ENCODE data around the gene ARHGAP35.
A peak's percentile ranks its signal among the peaks of the same experiment; 100 is the strongest.
"Not testable (repeated sequence)": the region's sequence is repeated elsewhere in the genome, so short reads cannot be mapped to it uniquely, and the experiment has no call there.

Gene ARHGAP35

GRCh38 chr19:46845959-46846459 is 14.8 kb upstream of the ARHGAP35 start:
- DNase-seq = no peak

DNA sequence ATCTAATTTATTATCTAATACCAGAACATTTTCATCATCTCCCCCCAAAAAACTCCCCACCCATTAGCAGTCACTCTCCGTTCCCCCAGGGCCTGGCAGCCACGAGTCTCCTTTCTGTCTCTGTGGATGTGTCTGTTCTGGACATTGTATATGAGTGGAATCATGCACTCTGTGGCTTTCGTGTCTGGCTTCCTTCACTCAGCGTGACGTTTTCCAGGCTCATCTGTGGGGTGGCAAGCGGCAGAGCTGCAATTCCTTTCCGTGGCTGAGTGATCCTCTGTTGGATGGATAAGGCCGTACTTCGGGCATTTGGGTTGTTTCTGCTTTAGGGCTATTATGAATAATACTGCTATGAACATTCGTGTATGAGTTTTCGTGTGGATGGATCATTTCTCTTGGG is 13.3 kb upstream of the ARHGAP35 start:
- no peak for DNase-seq

DNA sequence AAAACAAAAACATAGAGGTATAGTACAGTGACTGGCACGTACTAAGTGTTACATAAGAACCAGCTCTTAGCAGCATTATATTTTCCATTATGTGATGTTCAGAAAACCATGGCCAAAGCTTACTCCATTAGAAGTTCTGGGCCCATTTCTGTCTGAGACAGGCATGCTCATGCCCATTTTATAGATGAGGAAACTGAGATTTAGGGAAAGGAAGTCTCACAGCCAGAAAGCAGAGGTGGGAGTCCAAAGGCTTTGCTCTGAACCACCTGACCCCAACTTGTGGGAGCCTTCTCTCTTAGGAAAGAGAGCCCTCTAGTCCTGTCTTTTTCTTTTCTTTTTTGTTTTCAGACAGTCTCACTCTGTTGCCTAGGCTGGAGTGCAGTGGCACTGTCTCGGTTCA is 12.4 kb upstream of the ARHGAP35 start:
- no peak for DNase-seq

- DNase-seq = no peak
Observed at GRCh38 chr19:46849610-46850009, 11.2 kb upstream of the ARHGAP35 start.

DNA sequence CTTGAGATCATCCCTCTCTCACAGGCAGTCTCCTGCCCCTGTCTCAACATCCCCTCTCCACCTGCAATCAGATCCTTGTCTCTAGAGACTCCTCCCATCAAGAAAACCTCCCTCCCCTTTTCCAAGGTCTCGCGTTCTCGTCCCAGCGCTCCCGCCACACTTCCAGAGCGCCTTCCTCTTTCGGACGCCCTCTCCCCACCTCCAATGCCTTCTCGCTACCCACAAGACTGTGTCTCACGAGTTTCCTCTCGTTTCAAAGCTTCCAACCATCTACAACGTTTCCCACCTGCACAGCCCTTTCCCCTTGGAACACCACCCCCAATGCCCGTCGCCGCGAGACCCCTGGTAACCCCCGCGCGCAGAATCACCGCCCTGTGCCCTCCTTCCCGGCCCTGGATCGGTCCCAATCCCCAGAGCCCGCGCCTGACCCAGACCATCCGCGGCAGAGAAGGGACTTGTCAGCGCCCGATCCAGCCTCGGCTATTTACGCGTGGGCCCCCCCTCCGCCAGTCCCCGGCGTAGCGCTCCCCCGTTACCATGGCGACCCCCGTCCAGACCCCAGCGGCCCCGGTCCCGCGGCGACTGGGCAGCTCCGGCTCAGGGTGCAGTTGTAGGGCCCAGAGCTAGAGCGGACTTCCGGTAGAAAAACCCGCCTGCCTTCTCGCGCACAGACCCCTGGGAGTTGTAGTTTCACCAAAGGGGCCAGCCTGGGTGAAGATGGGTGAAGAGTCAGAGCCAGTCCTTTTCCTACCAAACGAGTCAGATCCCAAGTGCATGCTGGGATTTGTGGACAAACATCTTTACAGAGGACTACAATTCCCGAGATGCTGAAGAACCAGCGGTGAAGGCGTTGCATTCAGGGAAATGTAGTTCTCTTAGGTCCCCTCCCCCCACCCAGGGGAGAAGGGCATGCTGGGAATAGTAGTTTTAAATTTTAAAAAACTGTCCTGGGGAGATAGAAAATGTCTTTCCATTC is 10.3 kb upstream of the ARHGAP35 start, which contains the start of gene AP2S1:
Gene AP2S1, minus strand, starts transcription at position 619 of the 976 bp plus-strand sequence. Its CDS starts 80 bp downstream, at position 539.
- DNase-seq = peak; percentile 93

GRCh38 chr19:46852830-46853229 is 8.0 kb upstream of the ARHGAP35 start:
- DNase-seq = no peak

DNA sequence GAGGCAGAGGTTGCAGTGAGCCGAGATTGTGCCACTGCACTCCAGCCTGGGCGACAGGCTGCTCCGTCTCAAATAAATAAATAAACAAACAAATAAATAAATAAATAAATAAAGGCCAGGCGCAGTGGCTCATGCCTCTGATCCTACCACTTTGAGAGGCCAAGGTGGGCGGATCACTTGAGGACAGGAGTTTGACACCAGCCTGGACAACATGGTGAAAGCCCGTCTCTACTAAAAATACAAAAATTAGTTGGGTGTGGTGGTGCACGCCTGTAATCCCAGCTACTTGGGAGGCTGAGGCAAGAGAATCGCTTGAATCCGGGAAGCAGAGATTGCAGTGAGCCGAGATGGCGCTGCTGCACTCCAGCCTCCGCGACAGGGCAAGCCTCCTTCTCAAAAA is 6.1 kb upstream of the ARHGAP35 start:
- not testable (repeated sequence) for DNase-seq

DNA sequence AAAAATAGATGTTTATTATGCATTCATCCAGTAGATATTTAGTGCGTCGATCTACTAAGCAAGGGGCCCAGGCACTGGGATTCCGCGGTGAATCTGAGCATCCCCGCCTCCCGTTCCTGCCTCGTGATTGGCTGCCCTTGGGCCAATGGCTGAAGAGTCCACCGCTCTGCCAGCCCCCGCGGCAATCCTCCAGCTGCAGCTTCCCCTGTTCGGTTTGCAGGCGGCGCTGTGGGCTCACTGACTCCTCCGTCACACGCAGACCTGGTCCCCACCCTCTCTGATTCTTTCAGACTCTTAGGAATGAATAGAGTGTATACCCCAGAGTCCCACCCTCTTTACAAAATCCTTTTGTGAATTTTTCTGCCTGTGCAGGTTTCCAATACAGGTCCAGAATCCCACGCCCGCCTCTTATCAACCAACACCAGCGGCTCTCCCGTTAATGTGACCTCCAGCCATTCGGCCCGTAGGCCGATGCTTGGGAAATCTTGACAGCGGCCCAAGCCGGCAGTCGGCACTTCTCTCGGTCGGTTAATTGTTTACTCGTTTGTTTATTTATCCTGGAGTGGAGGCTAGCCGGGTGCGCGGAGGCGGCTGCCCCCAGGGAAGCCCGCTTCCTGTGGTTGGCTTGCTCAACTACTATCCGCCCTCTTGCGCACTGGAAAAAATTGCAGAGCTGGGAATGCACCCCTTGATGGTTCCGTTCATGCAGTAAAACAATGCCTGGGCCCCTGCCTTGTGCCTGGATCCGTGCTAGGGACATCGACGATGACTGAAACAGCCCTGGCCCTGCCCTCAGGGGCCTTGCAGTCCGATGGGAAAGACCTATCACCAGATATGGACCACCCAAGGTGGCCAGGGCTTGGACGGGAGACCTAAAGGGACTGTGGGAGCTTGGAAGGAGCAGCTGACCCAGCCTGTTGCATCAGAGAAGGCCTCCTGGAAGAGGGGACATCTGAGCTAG is 4.5 kb upstream of the ARHGAP35 start:
- DNase-seq = peak; percentile 93

DNA sequence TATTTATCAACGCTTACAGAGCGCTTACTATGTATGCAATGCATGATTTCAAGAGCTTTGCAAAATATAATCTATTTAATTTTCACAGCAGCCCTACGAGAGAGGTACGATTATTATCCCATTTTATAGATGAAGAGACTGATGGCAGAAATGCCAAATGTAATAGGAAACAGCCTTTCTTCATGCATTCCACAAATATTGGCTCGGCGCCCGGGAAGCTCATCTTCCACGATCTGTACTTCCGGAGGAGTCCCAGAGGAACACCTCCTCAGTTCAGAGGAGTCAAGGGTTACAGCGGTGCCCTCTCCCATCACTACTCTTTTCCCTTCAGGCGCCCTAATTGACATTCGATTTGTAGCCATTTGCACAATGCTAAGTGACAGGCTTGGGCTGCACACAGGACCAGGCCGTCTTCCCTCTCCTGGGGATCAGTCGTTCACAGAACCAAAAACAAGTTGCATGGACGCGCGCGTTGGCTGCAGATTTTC is 1.1 kb upstream of the ARHGAP35 start:
- no peak for DNase-seq

DNA sequence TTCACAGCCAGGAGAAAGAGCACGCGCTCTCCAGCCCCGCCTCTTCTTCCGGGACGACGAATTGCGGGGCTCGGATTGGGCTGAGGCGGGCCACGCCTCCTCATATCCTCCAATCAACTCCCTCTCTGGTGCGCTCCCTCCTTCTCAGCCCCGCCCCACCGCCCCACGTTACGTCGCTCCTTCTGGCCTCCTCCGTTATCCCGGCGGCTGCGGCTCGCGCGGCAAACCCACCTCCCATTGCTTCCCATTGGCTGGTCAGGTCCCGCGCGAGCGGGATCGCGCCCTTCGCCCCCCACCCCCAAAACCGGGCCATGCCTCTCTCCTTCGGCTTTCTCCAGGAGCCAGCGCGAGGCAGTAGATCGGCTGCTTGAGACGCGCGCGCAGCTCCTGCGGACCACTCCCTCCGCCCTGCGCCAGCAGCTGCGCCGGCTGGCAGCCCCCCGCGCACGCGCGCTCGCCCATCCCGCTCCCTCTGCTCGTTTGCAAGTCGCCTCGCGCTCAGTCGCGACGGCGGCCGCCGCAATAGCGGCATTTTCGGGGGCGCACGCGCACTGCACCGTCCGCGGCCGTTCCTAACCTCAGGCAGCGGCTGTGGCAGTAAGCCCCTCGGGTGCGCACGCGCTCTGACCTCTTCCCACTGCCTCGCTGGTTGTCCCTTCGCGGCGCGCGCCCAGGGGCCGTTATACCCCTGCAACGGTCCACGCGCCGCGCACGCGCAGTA is 512 bp upstream of the ARHGAP35 start:
- DNase-seq = peak; percentile 96

DNA sequence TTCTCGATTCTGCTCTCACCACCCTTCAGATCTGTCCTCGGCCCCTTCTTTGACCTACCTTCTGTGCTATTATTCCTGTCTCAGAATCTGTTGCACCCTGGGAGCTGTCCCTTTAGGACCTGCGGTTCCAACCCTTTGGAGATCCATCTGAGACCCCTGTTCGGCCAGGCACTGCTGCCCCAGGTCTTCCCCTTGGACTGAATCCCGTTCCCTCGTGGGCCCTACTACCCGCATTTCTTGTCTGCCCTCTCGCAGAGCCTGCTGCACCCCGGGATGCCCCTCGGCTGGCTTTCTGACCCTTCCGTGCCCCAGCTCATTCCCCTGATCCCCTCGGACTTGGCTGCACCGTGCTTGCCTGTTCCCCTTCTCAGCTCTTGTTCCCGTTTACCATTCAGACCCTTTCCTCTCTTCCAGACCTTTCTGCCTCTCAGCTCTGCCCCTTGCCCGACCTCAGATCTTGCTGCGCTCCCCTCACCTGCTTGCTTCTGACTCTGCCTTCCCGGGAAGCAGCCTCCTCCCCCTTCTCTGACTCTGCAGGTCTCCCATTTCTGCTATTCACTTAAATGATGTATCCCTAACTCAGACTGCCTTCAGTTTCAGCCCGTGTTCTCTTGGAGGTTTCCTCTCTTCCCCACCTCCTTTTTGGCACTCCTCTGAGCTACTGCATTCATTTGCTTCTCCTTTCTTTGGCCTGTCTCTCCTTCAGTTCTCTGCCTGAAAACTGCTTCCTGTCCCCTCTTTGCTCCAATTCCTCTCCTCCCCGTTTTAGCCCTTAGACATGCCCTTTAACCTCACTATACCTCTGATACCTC is 1.1 kb downstream of the ARHGAP35 start:
- no peak for DNase-seq

- DNase-seq = no peak
Observed at GRCh38 chr19:46862503-46862834, 1.7 kb downstream of the ARHGAP35 start.

- DNase-seq = no peak
Observed at GRCh38 chr19:46862974-46863632, 2.3 kb downstream of the ARHGAP35 start.

DNA sequence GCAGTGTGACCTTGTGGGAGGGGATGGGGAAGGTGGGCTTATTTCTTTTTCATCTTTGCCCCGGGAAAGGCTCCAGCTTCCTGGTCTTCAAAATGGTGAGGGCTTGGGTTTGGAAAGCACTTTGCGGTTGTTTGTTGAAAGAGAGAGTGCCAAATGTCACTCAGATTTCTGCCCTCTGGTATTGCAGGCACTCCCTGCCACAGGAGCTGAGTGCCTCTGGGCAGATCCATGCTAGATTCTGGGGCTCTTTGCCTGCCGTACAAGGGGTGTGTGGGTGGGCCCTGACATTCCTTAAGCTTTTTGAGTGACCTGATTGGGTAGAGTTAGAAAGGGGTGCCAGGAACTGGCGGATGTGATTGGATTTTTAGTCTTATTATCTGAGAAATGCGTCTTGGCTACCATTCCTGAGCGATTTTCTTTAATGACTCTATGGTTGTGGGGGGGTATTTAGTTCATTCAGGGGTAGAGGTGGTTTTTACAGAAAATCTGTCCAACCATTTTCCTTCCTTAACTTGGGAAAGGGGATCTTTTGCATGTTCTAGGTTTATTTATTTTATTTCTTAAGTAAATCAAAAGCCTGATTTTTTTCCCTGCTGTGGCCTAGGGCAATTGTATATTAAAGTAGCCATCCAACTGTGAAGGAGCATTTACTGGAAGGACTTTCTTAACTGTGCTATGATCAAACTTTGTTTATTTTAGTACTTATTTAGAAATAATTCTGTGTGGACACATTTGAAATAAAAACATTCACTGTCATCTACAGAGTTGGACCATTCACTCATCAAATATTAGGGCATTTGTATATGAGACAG is 3.2 kb downstream of the ARHGAP35 start:
- no peak for DNase-seq

DNA sequence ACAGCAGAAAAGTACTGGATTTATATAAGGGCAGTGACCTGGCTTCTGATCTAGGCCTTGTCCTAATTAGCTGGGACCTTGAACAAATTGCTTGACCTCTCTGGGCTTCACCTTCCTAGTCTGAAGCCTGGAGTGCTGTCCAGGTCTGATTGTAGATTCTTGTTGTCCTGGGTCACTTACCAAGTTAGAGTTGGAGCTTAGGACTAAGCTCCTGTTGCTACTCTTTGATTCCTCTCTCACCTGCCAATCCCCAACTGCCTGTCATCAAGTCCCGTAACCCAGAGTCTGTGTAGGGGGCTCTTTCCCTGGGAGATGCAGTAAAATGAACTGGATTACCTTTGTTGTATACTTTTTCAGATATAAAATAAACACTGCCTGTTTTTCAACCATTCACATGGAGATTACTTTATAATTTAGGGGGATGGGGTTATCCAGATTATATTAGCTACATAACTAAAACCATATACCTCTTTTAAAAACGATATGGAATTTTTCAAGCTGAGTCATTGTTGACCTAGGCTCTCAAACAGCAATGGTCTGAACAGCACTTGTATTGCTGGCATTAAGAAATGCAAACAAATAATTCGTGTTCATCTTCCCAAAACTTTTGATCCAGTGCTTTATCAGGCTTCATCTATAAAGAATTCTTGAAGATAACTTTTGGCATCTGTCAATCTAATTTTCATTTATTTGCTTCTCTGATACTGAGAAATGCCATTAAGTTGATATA is 5.8 kb downstream of the ARHGAP35 start:
- DNase-seq = no peak

DNA sequence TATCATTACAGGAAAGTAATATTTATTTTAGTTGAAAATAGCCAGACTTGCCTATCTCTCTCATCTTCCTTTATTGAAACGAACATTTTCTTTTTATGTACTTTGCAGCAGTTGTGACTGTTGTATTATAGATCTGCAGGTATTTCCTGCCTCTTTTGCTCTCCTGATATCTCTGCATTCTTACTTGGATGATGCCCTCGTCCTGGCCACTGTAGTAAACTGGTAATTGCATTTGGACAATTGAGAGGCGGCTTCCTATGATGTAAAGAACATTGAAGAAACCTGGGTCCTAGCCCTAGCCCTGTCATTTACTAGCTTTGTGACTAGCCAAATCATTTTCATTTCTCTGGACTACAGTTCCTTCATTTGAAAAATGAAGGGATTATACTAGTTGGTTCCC is 6.4 kb downstream of the ARHGAP35 start:
- DNase-seq = no peak

- DNase-seq = no peak
Observed at GRCh38 chr19:46868025-46868802, 7.4 kb downstream of the ARHGAP35 start.

DNA sequence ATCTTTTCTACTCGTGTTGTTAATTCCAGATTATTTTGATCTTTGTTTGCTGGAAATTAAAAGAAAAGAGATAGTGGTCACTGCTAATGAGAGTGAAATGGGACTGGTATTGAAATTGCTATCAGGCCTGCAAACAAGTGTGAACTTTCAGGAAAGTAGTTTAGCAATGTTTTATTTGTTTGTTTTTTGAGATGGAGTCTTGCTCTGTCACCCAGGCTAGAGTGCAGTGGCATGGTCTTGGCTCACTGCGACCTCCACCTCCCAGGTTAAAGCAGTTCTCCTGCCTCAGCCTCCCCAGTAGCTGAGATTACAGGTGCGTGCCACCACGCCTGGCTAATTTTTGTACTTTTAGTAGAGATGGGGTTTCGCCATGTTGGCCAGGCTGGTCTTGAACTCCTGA is 10.4 kb downstream of the ARHGAP35 start:
- DNase-seq = not testable (repeated sequence)

DNA sequence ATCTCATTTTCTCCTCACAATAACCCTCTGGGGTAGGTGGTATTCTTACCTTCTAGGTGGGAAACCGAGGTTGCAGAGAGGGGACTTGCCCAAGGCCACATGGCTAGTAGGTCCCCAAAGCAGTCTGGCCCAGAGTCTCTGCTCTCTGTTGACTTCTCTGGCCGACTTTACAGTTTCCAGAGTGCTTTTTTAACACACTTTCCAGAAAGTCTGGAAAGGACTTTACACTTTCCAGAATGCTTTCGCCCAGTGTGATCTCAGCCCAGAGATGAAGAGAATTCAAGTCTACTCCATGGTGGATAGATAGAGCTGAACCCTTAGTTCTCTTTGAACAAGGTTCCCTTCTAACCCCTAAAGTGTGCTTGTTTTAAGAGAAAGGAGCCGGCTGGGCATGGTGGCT is 12.2 kb downstream of the ARHGAP35 start:
- DNase-seq = no peak
